Stimulated activated CD8-positive, alpha-beta memory T cell treated with anti-CD3 and anti-CD28 coated beads, Interleukin-15, amount 100 ng/mL, for 24 hours (primary cell): ENCODE data around the gene HYAL4.
"Not testable (repeated sequence)": the region's sequence is repeated elsewhere in the genome, so short reads cannot be mapped to it uniquely, and the experiment has no call there.

Experiments
- DNase-seq: peaks from one replicate; pipeline ENCODE4 v3.0.0-alpha.2; 2020; ENCODE audit warnings: low read depth

HYAL4 gene

GRCh38 chr7:123844712-123845219, at the start of gene HYAL4:
HYAL4 (plus strand) TSS chr7:123845169; CDS start chr7:123868274, 23,105 bp downstream.
- DNase-seq: no peak

GRCh38 chr7:123795917-123796316, 49.1 kb upstream of the HYAL4 start:
- DNase-seq: no peak

- DNase-seq: no peak
These were observed 48.4 kb upstream of the HYAL4 start for GRCh38 chr7:123796568-123796967.

- DNase-seq: no peak
These were observed 47.1 kb upstream of the HYAL4 start for GRCh38 chr7:123797673-123798531.

GRCh38 chr7:123798532-123799188, 46.3 kb upstream of the HYAL4 start:
- no peak for DNase-seq

- DNase-seq: no peak
These were observed 42.7 kb upstream of the HYAL4 start for GRCh38 chr7:123802249-123802648.

- no peak for DNase-seq
These were observed 39.7 kb upstream of the HYAL4 start for GRCh38 chr7:123805287-123805686.

- DNase-seq: no peak
These were observed 35.5 kb upstream of the HYAL4 start for GRCh38 chr7:123809471-123809870.

- DNase-seq: no peak
These were observed 33.9 kb upstream of the HYAL4 start for GRCh38 chr7:123811056-123811455.

- no peak for DNase-seq
These were observed 28.1 kb upstream of the HYAL4 start for GRCh38 chr7:123816916-123817315.

GRCh38 chr7:123819001-123819400, 26.0 kb upstream of the HYAL4 start:
- DNase-seq: no peak

GRCh38 chr7:123819795-123820194, 25.2 kb upstream of the HYAL4 start:
- not testable (repeated sequence) for DNase-seq

GRCh38 chr7:123820864-123821263, 24.1 kb upstream of the HYAL4 start:
- DNase-seq: no peak

- DNase-seq: no peak
These were observed 23.6 kb upstream of the HYAL4 start for GRCh38 chr7:123821320-123821719.

GRCh38 chr7:123823898-123824753, 20.8 kb upstream of the HYAL4 start:
- DNase-seq: no peak

- no peak for DNase-seq
These were observed 20.3 kb upstream of the HYAL4 start for GRCh38 chr7:123824754-123825067.

- DNase-seq: no peak
These were observed 16.2 kb upstream of the HYAL4 start for GRCh38 chr7:123828805-123829204.

- DNase-seq: no peak
These were observed 8.3 kb upstream of the HYAL4 start for GRCh38 chr7:123836656-123837055.

- not testable (repeated sequence) for DNase-seq
These were observed 5.9 kb upstream of the HYAL4 start for GRCh38 chr7:123839106-123839505.

GRCh38 chr7:123844142-123844541, 827 bp upstream of the HYAL4 start:
- DNase-seq: not testable (repeated sequence)

- DNase-seq: no peak
These were observed 851 bp downstream of the HYAL4 start for GRCh38 chr7:123845823-123846216.

GRCh38 chr7:123846217-123846891, 1.4 kb downstream of the HYAL4 start:
- DNase-seq: no peak
